D721Med (cell line): ENCODE data around the gene MAFG.
"Not testable (repeated sequence)": the region's sequence is repeated elsewhere in the genome, so short reads cannot be mapped to it uniquely, and the experiment has no call there.

ENCODE experiments used
- DNase-seq: peaks from one replicate; pipeline ENCODE4 v3.0.0; 2011; ENCODE audit warnings: low spot score; ENCODE audit not compliant: insufficient read length
- FAIRE-seq: peaks from 2 replicates; lab custom pipeline; 2011; peaks lifted over from hg19 to GRCh38; lab: Jason Lieb, UNC
- CTCF ChIP-seq: IDR thresholded peaks from 2 replicates; pipeline ENCODE4 v1.5.1; 2012; ENCODE audit warnings: mild to moderate bottlenecking, control low read depth; ENCODE audit not compliant: insufficient read depth; ENCODE audit errors: missing control alignments

The MAFG gene

GRCh38 chr17:81955756-81956544 lies 28.4 kb upstream of the MAFG start:
- FAIRE-seq = no peak
- TF ChIP-seq CTCF = no peak
- DNase-seq = no peak

- DNase-seq (no peak), FAIRE-seq (no peak)
- TF ChIP-seq CTCF = no peak
Measured at GRCh38 chr17:81955058-81955681, 27.6 kb upstream of the MAFG start.

GRCh38 chr17:81954131-81955057 lies 26.9 kb upstream of the MAFG start:
- no peak for FAIRE-seq
- no peak for DNase-seq
- no peak for TF ChIP-seq CTCF

GRCh38 chr17:81953443-81953842 lies 25.9 kb upstream of the MAFG start:
- DNase-seq, FAIRE-seq: not testable (repeated sequence)

- no peak for FAIRE-seq
- DNase-seq = no peak
- no peak for TF ChIP-seq CTCF
Measured at GRCh38 chr17:81952792-81953228, 25.3 kb upstream of the MAFG start.

- TF ChIP-seq CTCF = no peak
- no peak for DNase-seq
- no peak for FAIRE-seq
Measured at GRCh38 chr17:81951785-81952684, 24.5 kb upstream of the MAFG start.
